Astrocyte of the cerebellum (primary cell): Measurements from ENCODE around the gene PRRT4.

Experiments
- DNase-seq: peaks from one replicate; pipeline ENCODE4 v3.0.0-alpha.2; 2011; ENCODE audit warnings: low read depth
- H3K4me3 ChIP-seq: 2 replicates; pipeline ENCODE4 v1.5.1; 2011; ENCODE audit warnings: mild to moderate bottlenecking, low read depth, low read length, moderate library complexity
- in situ Hi-C: cut with HindIII; loops from 2 replicates; pipeline ENCODE4 v1.10.0; 2017; ENCODE audit warnings: low sequenced_read_pairs
- TF ChIP-seq, protein P1 (sequence below): IDR thresholded peaks from 2 replicates; pipeline ENCODE4 v1.5.1; 2012; ENCODE audit warnings: low read length, low read depth, moderate library complexity, mild to moderate bottlenecking; ENCODE audit errors: missing control alignments

Gene PRRT4

DNA sequence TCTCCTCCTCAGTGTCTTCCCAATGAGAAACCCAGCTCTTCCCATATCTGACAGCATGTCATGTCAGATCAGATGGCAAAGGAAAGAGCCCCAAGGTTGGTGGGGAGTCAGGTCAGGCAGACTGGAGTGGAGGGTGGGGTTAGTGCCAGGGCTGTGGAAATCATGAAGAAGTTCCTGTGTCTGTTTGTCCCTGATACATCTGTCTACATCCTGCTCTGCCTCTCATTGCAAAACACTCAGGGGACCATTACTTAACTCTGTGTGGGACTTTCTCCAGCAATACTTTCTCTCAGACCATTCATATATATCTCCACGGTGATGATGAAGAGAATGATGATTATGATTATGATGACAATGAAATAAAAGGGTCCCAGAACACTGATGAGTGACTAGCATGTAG is 3.3 kb downstream of the PRRT4 start:
- DNase-seq, result no peak
- in situ Hi-C loops, result no loop called here
- H3K4me3 ChIP-seq, result no peak overlapping the region
- TF ChIP-seq, protein P1, sequence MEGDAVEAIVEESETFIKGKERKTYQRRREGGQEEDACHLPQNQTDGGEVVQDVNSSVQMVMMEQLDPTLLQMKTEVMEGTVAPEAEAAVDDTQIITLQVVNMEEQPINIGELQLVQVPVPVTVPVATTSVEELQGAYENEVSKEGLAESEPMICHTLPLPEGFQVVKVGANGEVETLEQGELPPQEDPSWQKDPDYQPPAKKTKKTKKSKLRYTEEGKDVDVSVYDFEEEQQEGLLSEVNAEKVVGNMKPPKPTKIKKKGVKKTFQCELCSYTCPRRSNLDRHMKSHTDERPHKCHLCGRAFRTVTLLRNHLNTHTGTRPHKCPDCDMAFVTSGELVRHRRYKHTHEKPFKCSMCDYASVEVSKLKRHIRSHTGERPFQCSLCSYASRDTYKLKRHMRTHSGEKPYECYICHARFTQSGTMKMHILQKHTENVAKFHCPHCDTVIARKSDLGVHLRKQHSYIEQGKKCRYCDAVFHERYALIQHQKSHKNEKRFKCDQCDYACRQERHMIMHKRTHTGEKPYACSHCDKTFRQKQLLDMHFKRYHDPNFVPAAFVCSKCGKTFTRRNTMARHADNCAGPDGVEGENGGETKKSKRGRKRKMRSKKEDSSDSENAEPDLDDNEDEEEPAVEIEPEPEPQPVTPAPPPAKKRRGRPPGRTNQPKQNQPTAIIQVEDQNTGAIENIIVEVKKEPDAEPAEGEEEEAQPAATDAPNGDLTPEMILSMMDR, result no peak

GRCh38 chr7:128357217-128357613 is 4.3 kb downstream of the PRRT4 start:
- H3K4me3 ChIP-seq, result no peak overlapping the region
- TF ChIP-seq, protein P1, result no peak
- in situ Hi-C loops, result no loop called here
- no peak for DNase-seq

DNA sequence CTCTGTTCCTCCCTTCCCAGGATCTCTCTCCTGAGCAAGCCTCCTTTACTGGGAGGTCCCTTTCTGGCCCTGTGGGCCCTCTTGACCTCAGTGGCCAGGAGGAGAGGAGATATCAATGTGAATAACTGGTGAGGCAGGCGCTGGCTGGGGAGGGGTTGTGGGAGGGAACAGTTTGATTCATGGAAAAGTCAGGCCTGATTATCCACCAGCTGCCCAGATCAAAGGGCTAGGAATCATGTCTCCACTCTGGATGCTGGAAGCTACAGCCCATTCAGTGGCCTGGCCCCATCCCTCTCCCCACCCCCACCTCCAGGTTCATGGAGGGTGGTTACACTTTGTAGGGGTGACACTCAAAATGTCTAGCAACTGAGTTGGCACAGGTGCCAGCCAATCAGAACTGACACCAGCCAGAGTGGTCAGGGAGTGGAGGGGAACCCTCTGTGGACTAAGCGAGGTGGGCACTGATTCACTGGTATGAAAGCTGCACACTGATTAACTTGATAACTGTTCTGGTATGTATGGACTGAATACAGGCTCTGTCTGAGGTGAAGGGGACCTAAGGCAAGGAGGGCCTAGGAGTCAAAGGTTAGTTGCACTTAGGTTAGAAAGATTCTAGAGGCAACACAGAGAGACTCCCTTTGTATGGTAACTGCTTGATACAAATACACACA is 4.8 kb downstream of the PRRT4 start:
- in situ Hi-C loops, result no loop called here
- no peak for DNase-seq
- H3K4me3 ChIP-seq, result no peak overlapping the region
- TF ChIP-seq, protein P1, result no peak

GRCh38 chr7:128353610-128354009 is 7.9 kb downstream of the PRRT4 start:
- no peak for DNase-seq
- H3K4me3 ChIP-seq, result no peak overlapping the region
- in situ Hi-C loops, result no loop called here
- TF ChIP-seq, protein P1, result no peak

- in situ Hi-C loops, result no loop called here
- no peak overlapping the region for H3K4me3 ChIP-seq
- no peak for DNase-seq
- TF ChIP-seq, protein P1, result no peak
These were observed 8.3 kb downstream of the PRRT4 start for GRCh38 chr7:128353189-128353588.

DNA sequence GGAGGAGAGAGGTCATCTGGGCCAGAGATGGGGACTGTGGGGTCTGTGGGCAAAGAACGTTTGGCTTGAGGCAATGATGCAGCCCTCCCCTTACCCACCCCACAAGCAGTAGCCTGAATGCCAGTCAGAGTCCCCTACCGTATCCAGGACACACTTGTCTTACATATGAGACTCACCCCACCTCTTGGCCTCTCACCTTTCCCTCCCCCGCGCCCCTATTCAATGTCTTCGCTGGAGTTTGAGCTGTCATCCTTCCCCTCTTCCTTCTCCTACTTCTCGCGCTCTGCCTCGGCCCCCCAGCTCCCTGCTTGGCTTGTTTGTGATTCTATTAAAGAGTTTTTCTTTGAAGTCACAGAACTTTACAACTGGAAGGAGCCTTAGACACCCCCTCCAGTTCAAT is 8.9 kb downstream of the PRRT4 start:
- in situ Hi-C loops, result no loop called here
- H3K4me3 ChIP-seq, result no peak overlapping the region
- TF ChIP-seq, protein P1, result no peak
- no peak for DNase-seq

GRCh38 chr7:128352153-128352537 is 9.3 kb downstream of the PRRT4 start:
- no peak overlapping the region for H3K4me3 ChIP-seq
- in situ Hi-C loops, result no loop called here
- TF ChIP-seq, protein P1, result peak; percentile 48
- DNase-seq, result no peak
